ENCODE results near the gene CDCP1. TPM values are rescaled to one million over a fixed set of nuclear protein-coding genes. Genes with fewer than 3 reads are reported as not detected.
A peak's percentile ranks its signal among the peaks of the same experiment; 100 is the strongest.

CDCP1 gene
- total and polyA plus RNA-seq, 4 donors = 1.6 to 20.7 (median 4.2) TPM

DNA sequence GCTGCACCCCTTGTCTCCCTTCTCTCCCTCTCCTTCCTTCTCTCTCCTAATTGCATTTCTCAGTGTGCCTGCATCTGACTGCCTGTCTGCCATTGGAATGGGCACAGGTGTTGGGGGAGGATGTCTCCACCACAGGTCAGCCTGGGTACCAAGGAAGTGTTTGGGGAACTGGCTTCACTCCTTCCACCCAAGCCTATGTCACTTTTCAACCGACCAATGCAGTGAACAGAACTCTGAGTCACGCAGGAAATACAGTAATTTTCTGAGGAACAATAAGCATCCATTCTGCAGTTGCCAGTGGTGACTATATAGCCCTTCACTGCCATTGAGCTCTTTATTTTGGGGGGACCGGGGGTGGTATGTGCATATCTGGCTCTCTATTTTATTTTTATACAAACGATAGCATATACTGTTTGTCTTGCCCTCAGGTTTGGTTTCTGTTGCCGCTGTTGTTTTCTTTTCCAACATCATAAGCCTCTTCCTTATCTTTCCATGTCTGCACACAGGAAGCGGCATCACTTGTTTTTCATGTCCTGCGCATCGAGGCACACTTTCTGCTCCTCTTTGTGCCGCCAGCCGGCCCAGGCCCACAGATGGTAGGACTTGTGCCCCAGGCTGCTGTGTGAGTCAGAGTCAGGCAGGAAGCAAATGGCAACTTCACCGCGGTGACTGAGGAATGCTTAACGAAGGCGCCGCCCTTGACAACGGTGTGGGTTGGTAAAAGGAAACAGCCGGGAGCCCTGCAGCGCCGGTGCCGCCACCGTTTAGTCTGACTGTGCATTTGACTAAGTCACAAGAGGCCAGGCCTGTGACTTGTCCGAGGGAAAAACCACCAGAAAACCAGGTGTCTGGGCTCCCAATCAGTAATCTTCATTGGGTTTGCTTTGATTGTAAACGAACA is 21.1 kb upstream of the CDCP1 start:
- Histone ChIP-seq H3K4me3 (no peak overlapping the region), H3K9ac (ENCODE audit: insufficient read depth in 1 of 2, low read length in 2 of 2) (no peak overlapping the region), H3K27me3 (ENCODE audit: control insufficient read depth in 3 of 3, insufficient read depth in 3 of 3, low read length in 2 of 3) (no peaks in the 10 kb centered on the region), H3K36me3 (ENCODE audit: control insufficient read depth in 4 of 4, insufficient read depth in 4 of 4, low read length in 4 of 4) (no peaks in the 10 kb centered on the region), H3K9me3 (ENCODE audit: control insufficient read depth in 4 of 4, insufficient read depth in 3 of 4, low read length in 3 of 4) (peaks cover 0 to 2% (median 0%) of the 10 kb centered on the region in 4 donors), H3K4me1 (ENCODE audit: control insufficient read depth in 5 of 5, insufficient read depth in 5 of 5, low read length in 5 of 5) (peaks cover 0 to 10% (median 4%) of the 10 kb centered on the region in 5 donors), H3K27ac (ENCODE audit: low read depth in 1 of 2, low read length in 1 of 2) (peak overlapping the region; percentile 61 to 62)
- ATAC-seq (ENCODE audit: insufficient read depth, low FRiP score) (peak; percentile 91), DNase-seq (peak; percentile 77 to 80 (median 80))
- 13% methylated on average over 23 of the region's 23 CpGs for WGBS, 2 donors
- TF ChIP-seq, protein P1, sequence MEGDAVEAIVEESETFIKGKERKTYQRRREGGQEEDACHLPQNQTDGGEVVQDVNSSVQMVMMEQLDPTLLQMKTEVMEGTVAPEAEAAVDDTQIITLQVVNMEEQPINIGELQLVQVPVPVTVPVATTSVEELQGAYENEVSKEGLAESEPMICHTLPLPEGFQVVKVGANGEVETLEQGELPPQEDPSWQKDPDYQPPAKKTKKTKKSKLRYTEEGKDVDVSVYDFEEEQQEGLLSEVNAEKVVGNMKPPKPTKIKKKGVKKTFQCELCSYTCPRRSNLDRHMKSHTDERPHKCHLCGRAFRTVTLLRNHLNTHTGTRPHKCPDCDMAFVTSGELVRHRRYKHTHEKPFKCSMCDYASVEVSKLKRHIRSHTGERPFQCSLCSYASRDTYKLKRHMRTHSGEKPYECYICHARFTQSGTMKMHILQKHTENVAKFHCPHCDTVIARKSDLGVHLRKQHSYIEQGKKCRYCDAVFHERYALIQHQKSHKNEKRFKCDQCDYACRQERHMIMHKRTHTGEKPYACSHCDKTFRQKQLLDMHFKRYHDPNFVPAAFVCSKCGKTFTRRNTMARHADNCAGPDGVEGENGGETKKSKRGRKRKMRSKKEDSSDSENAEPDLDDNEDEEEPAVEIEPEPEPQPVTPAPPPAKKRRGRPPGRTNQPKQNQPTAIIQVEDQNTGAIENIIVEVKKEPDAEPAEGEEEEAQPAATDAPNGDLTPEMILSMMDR (IDR thresholded peaks at IDR 0.05; ENCODE audit: control extremely low read depth, extremely low read depth) = no peak

DNA sequence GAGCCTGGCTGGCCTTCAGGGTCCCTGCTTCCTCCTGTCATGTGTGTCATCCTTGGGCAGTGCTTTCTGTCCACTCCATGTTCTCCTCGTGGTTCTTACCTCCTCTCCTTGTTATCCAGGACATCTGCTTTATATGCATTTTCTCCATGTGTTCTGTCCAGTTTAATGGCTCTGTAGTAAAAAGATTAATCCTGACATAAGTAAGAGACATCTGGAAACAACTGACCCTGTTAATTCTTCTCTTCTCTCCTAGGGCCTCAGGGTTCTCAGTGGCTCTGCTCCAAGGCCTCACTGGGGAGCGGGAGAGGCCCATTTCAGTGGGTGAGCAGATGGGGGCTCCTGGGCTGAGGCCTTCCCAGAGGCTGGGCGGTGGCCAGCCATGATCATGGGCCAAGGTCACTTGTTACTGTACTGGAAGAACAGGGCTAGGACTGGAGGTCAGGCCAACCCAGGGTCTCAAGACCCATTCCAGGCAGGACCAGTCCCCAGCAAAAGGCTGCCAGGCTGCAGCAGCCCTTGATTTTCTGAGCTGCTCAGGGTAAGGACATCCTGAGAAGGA is 20.2 kb upstream of the CDCP1 start:
- Histone ChIP-seq H3K4me3 (no peak overlapping the region), H3K4me1 (ENCODE audit: control insufficient read depth in 5 of 5, insufficient read depth in 5 of 5, low read length in 5 of 5) (peaks cover 0 to 10% (median 4%) of the 10 kb centered on the region in 5 donors), H3K27me3 (ENCODE audit: control insufficient read depth in 3 of 3, insufficient read depth in 3 of 3, low read length in 2 of 3) (no peaks in the 10 kb centered on the region), H3K9ac (ENCODE audit: insufficient read depth in 1 of 2, low read length in 2 of 2) (no peak overlapping the region), H3K9me3 (ENCODE audit: control insufficient read depth in 4 of 4, insufficient read depth in 3 of 4, low read length in 3 of 4) (peaks cover 0 to 2% (median 0%) of the 10 kb centered on the region in 4 donors), H3K36me3 (ENCODE audit: control insufficient read depth in 4 of 4, insufficient read depth in 4 of 4, low read length in 4 of 4) (no peaks in the 10 kb centered on the region), H3K27ac (ENCODE audit: low read depth in 1 of 2, low read length in 1 of 2) (no peak overlapping the region)
- DNase-seq (no peak), ATAC-seq (ENCODE audit: insufficient read depth, low FRiP score) (no peak)
- TF ChIP-seq, protein P1 (IDR thresholded peaks at IDR 0.05; ENCODE audit: control extremely low read depth, extremely low read depth) = no peak
- 92 to 97% methylated on average over 3 of the region's 3 CpGs for WGBS, 2 donors

DNA sequence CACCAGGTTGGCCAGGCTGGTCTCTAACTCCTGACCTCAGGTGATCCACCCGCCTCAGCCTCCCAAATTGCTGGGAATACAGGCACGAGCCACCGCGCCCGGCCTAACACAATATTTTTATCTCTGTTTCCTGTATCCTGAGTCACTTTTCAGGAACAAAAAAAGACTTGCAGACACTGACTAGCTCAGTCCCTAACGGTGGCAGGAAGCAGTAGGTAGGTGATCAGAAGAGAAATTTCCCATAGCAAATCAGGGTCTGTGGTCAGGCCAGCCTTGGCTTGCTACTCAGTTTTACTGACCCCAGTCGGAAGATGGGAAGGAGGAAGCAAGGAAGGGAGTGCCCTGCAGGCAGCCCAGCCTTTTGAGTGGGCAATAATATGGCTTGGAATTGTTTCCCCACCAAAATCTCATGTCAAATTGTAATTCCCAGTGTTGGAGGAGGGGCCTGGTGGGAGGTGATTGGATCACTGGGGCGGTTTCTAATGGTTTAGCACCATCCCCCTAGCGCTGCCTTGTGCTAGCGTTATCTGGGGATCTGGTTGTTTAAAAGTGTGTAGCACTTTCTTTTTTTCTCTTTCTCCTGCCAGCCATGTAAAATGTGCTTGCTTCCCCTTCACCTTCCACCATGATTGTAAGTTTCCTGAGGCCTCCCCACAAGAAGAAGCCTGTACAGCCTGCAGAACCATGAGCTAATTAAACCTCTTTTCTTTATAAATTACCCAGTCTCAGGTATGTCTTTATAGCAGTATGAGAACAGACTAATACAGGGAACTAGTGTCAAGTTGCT is 19.5 kb upstream of the CDCP1 start:
- H3K4me3 ChIP-seq = no peak overlapping the region
- no peaks in the 10 kb centered on the region for H3K36me3 ChIP-seq (ENCODE audit: control insufficient read depth in 4 of 4, insufficient read depth in 4 of 4, low read length in 4 of 4)
- ATAC-seq (ENCODE audit: insufficient read depth, low FRiP score) (no peak), DNase-seq (no peak)
- TF ChIP-seq, protein P1 (IDR thresholded peaks at IDR 0.05; ENCODE audit: control extremely low read depth, extremely low read depth) = no peak
- H3K27ac ChIP-seq (ENCODE audit: low read depth in 1 of 2, low read length in 1 of 2) = no peak overlapping the region
- peaks cover 0 to 10% (median 4%) of the 10 kb centered on the region in 5 donors for H3K4me1 ChIP-seq (ENCODE audit: control insufficient read depth in 5 of 5, insufficient read depth in 5 of 5, low read length in 5 of 5)
- no peaks in the 10 kb centered on the region for H3K27me3 ChIP-seq (ENCODE audit: control insufficient read depth in 3 of 3, insufficient read depth in 3 of 3, low read length in 2 of 3)
- 61 to 70% methylated on average over 10 of the region's 10 CpGs for WGBS, 2 donors
- no peak overlapping the region for H3K9ac ChIP-seq (ENCODE audit: insufficient read depth in 1 of 2, low read length in 2 of 2)
- H3K9me3 ChIP-seq (ENCODE audit: control insufficient read depth in 4 of 4, insufficient read depth in 3 of 4, low read length in 3 of 4) = peaks cover 0 to 2% (median 0%) of the 10 kb centered on the region in 4 donors

Data from lung (tissue), 12 donors.